DND-41 (cell line): ENCODE results near the gene GOSR2.

Experiments used
- ATAC-seq: fragments of 200-7000 bp; cut with Tn5 transposase; 3 replicates; pipeline ENCODE4 v1.9.1; 2021; ENCODE audit warnings: low read depth; ENCODE audit not compliant: insufficient read depth
- DNase-seq: peaks from one replicate; pipeline ENCODE4 v3.0.0-alpha.2; 2020
- H2AFZ ChIP-seq: 2 replicates; pipeline ENCODE4 v1.6.0; 2012; ENCODE audit warnings: low read depth, low read length
- H3K27ac ChIP-seq: 2 replicates; pipeline ENCODE4 v1.5.1; 2012; ENCODE audit warnings: low read length, inconsistent platforms
- H3K27me3 ChIP-seq: fragments of 200-600 bp; sonication (generic); 2 replicates; pipeline ENCODE4 v1.6.0; 2012; ENCODE audit warnings: low read length, mild to moderate bottlenecking, inconsistent platforms; ENCODE audit not compliant: insufficient read depth, poor library complexity
- H3K36me3 ChIP-seq: 2 replicates; pipeline ENCODE4 v1.5.1; 2012; ENCODE audit warnings: low read length, inconsistent platforms; ENCODE audit not compliant: insufficient read depth
- H3K4me1 ChIP-seq: 2 replicates; pipeline ENCODE4 v1.5.1; 2012; ENCODE audit warnings: mild to moderate bottlenecking, low read length; ENCODE audit not compliant: insufficient read depth
- H3K4me2 ChIP-seq: 2 replicates; pipeline ENCODE4 v1.6.0; 2012; ENCODE audit warnings: mild to moderate bottlenecking, moderate library complexity, low read length, inconsistent platforms; ENCODE audit not compliant: insufficient read depth
- H3K4me3 ChIP-seq, 2 experiments: fragments of 200-600 bp in 1 of 2; shearing (Covaris generic) in 1 of 2; 2 replicates each; pipeline ENCODE4 v1.5.1; 2012 to 2016; ENCODE audit warnings: inconsistent platforms in 2 of 2, low read length in 2 of 2, mild to moderate bottlenecking in 2 of 2, low read depth in 1 of 2, moderate library complexity in 1 of 2
- H3K79me2 ChIP-seq: 2 replicates; pipeline ENCODE4 v1.6.0; 2012; ENCODE audit warnings: low read length, inconsistent platforms; ENCODE audit not compliant: insufficient read depth
- H3K9ac ChIP-seq: 2 replicates; pipeline ENCODE4 v1.6.0; 2012; ENCODE audit warnings: low read depth, mild to moderate bottlenecking, inconsistent platforms, low read length, moderate library complexity
- H3K9me3 ChIP-seq: 2 replicates; pipeline ENCODE4 v1.5.1; 2012; ENCODE audit warnings: low read length, moderate library complexity, mild to moderate bottlenecking, inconsistent platforms; ENCODE audit not compliant: insufficient read depth, severe bottlenecking
- H4K20me1 ChIP-seq: 2 replicates; pipeline ENCODE4 v1.6.0; 2012; ENCODE audit warnings: low read length; ENCODE audit not compliant: insufficient read depth
- CTCF ChIP-seq: IDR thresholded peaks from 2 replicates; pipeline ENCODE4 v1.5.1; 2012; ENCODE audit warnings: borderline replicate concordance, low read length, moderate library complexity, mild to moderate bottlenecking; ENCODE audit not compliant: poor library complexity, severe bottlenecking; ENCODE audit errors: extremely low read depth
- EZH2 ChIP-seq: IDR thresholded peaks from 3 replicates; pipeline ENCODE4 v1.6.1; 2012; ENCODE audit warnings: borderline replicate concordance, low read depth, mild to moderate bottlenecking, moderate library complexity, low read length, inconsistent platforms; ENCODE audit not compliant: severe bottlenecking

Gene GOSR2

GRCh38 chr17:46903762-46904672 is 18.9 kb upstream of the GOSR2 start:
- Histone ChIP-seq H3K4me3 (no peak overlapping the region), H3K9me3 (no peaks in the 10 kb centered on the region), H4K20me1 (no peaks in the 10 kb centered on the region), H3K4me2 (no peak overlapping the region), H3K4me1 (no peaks in the 10 kb centered on the region), H2AFZ (no peak overlapping the region), H3K79me2 (no peaks in the 10 kb centered on the region), H3K27ac (no peak overlapping the region), H3K27me3 (no peaks in the 10 kb centered on the region), H3K9ac (no peak overlapping the region), H3K36me3 (no peaks in the 10 kb centered on the region)
- TF ChIP-seq EZH2 = no peak
- TF ChIP-seq CTCF = no peak
- ATAC-seq (no peak), DNase-seq (no peak)

GRCh38 chr17:46908068-46908737 is 14.8 kb upstream of the GOSR2 start:
- Histone ChIP-seq H2AFZ (no peak overlapping the region), H3K79me2 (no peaks in the 10 kb centered on the region), H4K20me1 (no peaks in the 10 kb centered on the region; the same call in 1 of the 2 replicates), H3K4me1 (no peaks in the 10 kb centered on the region), H3K36me3 (no peaks in the 10 kb centered on the region), H3K4me3 (no peak overlapping the region), H3K9me3 (no peaks in the 10 kb centered on the region), H3K9ac (no peak overlapping the region), H3K4me2 (no peak overlapping the region), H3K27me3 (peaks cover 12% of the 10 kb centered on the region), H3K27ac (no peak overlapping the region)
- ATAC-seq (no peak), DNase-seq (no peak)
- TF ChIP-seq CTCF (no peak), EZH2 (no peak)

- Histone ChIP-seq H3K9ac (no peak overlapping the region), H3K4me2 (no peak overlapping the region), H3K9me3 (no peaks in the 10 kb centered on the region), H3K27ac (no peak overlapping the region), H3K27me3 (peaks cover 12% of the 10 kb centered on the region), H3K4me1 (no peaks in the 10 kb centered on the region), H4K20me1 (no peaks in the 10 kb centered on the region; the same call in 1 of the 2 replicates), H3K4me3 (no peak overlapping the region), H2AFZ (no peak overlapping the region), H3K36me3 (no peaks in the 10 kb centered on the region), H3K79me2 (no peaks in the 10 kb centered on the region)
- TF ChIP-seq CTCF = no peak
- no peak for ATAC-seq
- no peak for DNase-seq
These were observed 12.6 kb upstream of the GOSR2 start for GRCh38 chr17:46910179-46910927.
